Epithelial cell of esophagus (primary cell): ENCODE results near the gene PEX7.

Experiments
- DNase-seq: peaks from one replicate; pipeline ENCODE4 v3.0.0; 2010; ENCODE audit warnings: low read depth
- H3K4me3 ChIP-seq: 2 replicates; pipeline ENCODE4 v1.5.1; 2011; ENCODE audit warnings: mild to moderate bottlenecking, low read length, control low read depth
- CTCF ChIP-seq: IDR thresholded peaks from 2 replicates; pipeline ENCODE4 v1.5.1; 2011; ENCODE audit warnings: low read depth, mild to moderate bottlenecking, low read length, control low read depth, inconsistent platforms; ENCODE audit not compliant: insufficient read depth; ENCODE audit errors: missing control alignments

The PEX7 gene

DNA sequence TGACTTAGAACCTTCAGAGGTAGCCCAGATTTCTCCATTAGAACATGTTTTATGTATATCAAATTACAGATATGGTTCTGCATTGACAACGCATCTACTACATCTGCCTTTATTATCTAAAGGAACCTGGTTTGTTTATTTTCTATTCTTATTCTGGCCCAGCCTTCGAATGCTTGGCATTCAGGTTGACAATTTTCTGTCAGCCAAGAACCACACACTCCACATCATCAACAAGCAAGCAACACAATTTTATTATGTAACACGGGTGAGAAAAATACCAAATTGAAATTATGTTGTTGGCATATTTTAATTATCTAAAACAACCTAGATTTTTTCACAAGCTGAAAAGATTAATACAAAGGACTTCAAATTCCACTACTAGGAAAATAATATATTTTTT lies 44.7 kb upstream of the PEX7 start:
- no peak overlapping the region for H3K4me3 ChIP-seq
- no peak for TF ChIP-seq CTCF
- DNase-seq, result no peak

- no peak for TF ChIP-seq CTCF
- no peak overlapping the region for H3K4me3 ChIP-seq
Measured at GRCh38 chr6:136779682-136780081, 42.7 kb upstream of the PEX7 start.

DNA sequence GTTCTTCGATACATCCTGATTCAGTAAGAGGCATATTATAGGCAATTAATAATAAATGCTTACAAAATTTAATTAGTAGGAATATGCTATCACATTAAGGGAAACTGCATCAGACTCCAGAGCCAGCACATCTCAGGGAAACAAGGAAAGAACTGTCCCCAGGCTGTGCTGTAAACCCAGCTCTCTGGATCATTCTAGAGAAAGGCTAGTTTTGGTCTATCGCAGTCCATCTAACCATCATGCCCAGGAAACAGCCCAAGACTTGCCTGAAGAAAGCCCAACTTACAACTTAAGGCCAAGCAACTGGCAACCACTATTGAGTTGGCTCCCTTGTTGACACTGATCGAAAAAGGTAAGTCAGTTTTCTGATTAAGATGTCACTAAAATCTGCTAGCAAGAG lies 41.4 kb upstream of the PEX7 start:
- DNase-seq, result no peak
- TF ChIP-seq CTCF, result no peak
- H3K4me3 ChIP-seq, result no peak overlapping the region

More at GRCh38 chr6:136779682-136780081, 42.7 kb upstream of the PEX7 start:
- no peak for DNase-seq

DNA sequence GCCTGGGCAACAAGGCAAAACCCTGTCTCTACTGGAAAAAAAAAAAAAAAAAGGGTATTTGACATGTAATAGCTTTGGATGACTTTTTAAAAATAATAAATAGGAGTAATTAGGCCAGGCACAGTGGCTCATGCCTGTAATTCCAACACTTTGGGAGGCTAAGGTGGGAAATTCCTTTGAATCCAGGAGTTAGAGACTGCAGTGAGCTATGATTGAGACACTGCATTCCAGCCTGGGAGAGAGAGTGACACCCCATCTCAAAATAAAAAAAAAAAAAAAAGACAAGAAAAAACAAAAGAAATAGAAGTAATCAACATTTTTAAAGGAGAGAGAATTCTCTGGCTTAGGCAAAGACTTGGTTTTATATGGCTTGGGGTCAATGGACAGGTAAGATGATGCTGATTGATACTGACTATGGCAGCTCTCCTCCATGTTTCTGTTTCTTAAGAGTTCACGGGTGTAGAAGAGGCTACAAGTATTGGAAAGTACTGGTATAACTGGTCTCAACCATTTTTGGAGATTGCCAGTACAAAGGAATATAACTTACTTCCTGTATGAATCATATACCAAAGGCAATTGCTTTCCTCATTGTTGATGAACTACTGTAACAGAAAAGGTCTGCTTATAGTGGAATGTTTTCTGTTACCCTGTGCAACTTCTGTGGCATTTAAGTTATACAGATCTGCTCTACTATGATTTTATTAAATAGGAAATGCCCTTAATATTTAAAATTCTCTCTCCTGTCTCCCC lies 40.2 kb upstream of the PEX7 start:
- peak; percentile 84 for DNase-seq
- no peak for TF ChIP-seq CTCF
- H3K4me3 ChIP-seq, result no peak overlapping the region

GRCh38 chr6:136783021-136783420 lies 39.4 kb upstream of the PEX7 start:
- DNase-seq, result no peak
- H3K4me3 ChIP-seq, result no peak overlapping the region
- TF ChIP-seq CTCF, result no peak

GRCh38 chr6:136783495-136784270 lies 38.7 kb upstream of the PEX7 start:
- DNase-seq, result no peak
- no peak for TF ChIP-seq CTCF
- no peak overlapping the region for H3K4me3 ChIP-seq

DNA sequence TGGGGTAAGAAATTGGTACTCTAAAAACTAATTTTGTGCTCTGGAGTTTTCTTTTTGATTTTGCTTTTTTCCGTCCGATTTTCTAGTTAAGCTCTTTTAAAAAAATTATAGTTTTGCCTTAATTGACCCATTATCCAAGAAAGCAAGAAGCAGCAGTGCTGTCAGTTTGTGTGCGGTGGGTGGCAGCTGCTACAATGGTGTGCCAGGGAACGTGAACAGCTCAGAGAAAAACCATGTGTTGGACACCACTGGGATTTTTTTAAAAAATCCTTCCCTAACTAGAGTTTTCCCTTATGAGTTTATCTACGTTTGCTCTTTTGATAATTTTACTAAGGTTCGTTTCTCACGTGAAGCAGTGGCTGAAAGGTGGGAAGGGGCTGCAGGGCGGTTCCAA lies 38.1 kb upstream of the PEX7 start:
- H3K4me3 ChIP-seq, result no peak overlapping the region
- no peak for TF ChIP-seq CTCF
- DNase-seq, result no peak
